NOMO-1 treated with dmso at 0.1 percent for 144 hours (cell line): ENCODE results near the gene OR10AD1.

Experiments
- DNase-seq: peaks from one replicate; lab custom pipeline; 2025; ENCODE audit not compliant: unreplicated experiment; lab: John Stamatoyannopoulos, UW

Gene OR10AD1

DNA sequence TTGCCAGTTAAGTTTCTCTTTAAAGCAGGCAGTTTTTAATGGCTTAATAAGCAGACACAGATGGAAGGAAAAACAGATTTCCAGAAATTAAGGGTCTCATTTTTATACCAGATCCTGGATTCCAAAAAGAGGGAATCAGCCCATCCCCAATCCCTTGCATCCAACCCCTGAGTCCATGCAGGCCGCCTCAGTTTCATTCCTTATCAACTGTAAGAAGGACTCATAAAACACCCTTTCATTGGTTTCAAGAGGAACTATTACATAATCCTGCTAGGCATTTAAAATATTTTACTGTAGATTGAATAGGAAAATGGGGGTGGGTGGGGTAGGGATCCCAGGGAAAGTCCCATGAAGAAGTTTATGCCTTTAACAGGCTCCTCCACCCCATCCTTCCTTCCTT, 10.2 kb downstream of the OR10AD1 start:
- DNase-seq: no peak

DNA sequence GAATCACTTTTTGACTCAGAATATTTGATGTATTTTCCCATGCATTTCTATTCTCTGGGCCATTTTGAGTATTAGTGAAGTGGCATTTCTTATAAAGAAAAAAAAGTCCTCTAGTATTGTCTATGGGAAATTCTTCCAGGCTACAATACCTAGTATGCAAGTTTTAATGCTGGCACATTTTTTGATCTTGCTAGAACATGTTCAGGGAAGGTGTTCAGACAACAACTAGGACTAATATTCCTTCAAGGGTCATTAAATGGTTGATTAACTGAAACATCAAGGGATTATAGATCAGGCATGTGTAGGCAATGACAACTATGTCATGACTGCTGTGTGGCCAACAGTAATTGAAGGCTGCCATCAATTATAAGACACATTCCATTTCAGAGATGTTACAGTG, 12.0 kb downstream of the OR10AD1 start:
- no peak for DNase-seq

- DNase-seq: no peak
These were observed 13.6 kb downstream of the OR10AD1 start for GRCh38 chr12:48189331-48190125.

DNA sequence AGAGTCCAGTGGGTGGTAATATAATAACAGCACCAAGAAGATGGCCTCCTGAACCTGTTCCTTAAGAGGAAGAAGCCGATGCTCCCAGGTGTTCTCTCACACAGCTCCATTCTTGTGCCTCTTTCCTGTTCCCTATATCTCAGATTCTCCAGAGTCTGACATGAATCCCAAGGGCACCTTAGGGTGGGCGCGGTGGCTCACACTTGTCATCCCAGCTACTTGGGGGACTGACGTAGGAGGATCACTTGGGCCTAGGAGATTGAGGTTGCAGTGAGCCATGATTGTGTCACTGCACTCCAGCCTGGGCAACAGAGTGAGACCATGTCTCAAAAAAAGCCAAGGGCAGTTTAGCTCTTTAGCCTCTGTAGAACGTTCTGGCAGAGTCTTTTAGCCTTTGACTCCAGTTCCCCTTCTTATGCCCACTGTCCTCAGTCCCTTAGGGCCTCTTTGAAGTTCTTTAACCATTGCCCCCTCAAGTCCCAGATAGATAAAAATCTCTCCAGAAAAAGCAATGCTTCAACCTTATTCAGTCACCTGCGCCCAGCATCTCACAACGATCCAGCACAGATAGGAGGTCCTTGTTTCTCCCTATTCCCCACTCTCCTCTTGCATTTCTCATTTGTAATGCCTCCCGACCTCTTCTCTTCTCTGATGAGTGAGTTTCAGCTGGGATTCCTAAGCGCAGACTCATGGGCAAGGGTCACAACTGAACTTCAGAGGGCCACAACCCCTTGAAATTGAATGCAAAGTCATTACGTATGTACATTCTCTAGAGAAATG, 15.0 kb downstream of the OR10AD1 start:
- DNase-seq: no peak

DNA sequence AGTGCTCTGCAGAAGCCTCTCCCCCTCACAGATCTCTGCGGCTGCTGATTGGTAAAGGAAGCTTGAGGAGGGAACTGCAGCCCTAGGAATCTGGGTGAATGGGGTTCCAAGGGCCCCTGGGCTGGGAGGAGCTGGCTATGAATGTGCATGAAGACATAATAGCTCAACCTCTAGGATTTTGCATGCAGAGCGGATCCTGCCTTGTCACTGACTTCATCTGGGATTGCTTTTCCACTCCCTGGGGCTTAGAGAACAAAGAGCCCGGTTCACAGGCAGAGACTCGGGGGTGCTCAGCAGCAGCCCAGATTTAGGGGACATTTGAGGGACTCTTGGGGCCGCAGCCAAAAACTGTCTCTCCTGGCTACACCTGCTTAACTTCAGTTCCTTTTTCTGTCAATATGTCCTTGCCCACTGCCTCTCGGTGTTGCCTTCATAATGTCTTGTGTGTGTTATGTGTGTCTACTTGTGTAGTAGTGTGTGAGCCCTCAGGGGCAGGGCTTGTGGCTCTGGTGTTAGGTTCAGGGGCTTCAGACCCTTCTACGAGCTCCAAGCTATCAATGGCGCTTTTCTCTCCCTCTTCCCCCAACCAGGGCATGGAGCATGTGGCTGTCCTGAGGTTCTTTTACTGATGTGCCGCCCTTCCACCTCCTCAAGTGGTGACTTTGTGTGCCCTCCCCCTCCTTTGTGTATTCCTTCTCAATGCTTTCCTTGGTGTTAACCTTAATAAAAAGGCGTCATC, 17.7 kb downstream of the OR10AD1 start:
- DNase-seq: no peak

GRCh38 chr12:48184549-48184922, 18.6 kb downstream of the OR10AD1 start:
- no peak for DNase-seq

DNA sequence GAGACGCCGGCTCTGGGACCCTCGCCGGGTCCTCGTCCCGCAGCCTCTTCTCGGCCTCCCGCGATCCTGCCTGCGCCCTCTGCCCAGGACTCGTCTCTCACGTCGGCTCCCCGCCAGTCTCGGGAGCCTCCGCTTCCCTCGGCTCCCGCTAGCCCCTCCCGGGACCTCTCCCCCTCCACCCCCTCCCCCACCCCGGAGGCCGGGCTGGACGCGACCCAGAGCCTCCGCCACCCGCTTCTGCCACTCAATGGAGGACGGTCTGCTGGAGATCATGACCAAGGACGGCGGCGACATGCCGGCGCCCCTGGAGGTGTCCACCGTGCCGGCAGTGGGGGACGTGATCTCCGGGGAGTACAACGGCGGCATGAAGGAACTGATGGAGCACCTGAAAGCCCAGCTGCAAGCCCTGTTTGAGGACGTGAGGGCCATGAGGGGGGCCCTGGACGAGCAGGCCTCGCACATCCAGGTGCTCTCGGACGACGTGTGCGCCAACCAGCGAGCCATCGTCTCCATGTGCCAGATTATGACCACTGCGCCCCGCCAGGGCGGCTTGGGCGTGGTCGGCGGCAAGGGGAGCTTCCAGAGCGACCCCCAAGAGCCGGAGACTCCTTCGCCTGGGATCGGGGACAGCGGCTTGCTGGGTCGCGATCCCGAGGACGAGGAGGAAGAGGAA, 19.1 kb downstream of the OR10AD1 start:
- no peak for DNase-seq

DNA sequence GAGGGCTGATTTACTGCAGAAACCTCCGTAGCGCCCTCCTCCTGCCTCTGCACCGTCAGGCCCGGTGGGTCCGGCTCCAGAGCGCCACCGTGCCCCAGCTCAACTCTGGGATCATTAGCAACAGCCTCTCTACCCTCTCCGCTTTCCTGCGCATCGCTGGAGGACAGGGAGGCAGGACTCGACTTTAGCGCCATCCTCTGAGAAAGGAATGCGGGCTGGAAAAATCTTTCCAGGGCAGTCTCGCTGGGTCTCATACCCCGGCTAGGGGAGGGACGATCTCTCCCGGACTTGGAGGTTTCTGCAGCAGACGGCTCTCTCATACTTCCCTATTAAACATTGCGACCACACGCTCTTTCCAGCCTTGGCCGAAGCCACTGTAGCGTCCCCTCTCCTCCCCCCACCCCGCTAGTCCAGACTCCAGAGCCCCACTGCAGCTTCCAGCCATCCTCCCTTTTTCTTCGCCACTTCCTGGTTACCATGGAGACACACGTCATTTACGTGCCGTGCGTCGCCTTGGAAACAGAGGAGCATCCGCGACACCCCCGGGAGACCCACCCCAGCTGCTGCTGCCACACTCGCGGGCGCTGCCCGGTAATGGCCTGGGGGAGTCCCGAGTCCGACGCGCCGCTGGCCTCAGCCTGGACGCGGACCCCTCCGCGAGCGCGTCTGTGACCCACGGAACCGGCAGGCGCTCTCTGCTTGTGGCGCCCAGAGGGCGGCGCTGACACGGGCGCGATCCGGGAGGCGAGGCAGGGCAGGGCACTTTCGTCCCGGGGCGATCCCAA, 19.8 kb downstream of the OR10AD1 start, which contains the start of gene CCDC184:
TSS of gene CCDC184 (plus strand) at position 554 of the 785 bp plus-strand sequence. CDS start 479 bp downstream, outside the sequence.
- DNase-seq: peak; percentile 32

- no peak for DNase-seq
These were observed 20.5 kb downstream of the OR10AD1 start for GRCh38 chr12:48182631-48183030.

DNA sequence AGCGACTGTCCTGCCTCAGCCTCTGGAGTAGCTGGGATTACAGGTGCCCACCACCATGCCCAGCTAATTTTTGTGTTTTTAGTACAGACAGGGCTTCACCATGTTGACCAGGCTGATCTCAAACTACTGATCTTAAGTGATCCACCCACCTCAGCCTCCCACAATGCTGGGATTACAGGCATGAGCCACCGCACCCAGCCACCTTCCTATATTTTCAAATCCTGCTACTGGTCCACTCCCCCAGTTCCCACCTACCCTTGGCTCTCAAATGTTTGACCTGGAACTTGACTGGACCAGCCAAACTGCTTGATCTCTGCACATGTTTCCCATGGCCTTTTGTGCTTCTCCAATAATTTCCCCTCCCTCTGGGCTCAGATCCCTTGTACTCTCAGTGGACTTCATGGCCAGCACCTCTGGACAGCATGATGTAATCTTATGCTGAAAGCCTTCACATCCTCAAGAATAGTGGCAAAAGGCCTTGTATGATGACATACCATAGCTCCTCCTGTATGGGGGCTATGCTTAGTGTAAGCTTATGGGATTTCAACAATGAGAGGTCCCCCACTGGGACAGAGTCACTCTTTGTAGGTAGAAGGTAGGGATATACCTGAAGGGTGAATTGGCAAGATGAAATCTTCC, 22.1 kb downstream of the OR10AD1 start:
- DNase-seq: no peak

DNA sequence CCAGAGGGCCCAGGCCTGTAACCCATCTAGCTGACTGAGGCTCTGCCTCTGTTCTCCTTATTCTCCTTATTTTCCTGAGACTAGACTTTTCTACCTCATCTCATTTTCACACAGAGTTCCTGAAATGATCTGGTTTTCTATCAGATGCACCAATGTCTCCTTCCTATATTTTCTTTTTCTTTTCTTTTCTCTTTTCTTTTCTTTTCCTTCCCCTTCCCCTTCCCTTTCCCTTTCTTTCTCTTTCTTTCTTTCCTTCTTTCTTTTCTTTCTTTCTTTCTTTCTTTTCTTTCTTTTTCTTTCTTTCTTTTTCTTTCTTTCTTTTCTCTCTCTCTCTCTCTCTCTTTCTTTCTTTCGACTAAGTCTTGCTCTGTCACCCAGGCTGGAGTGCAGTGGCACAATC, 22.7 kb downstream of the OR10AD1 start:
- no peak for DNase-seq

- DNase-seq: no peak
These were observed 23.6 kb downstream of the OR10AD1 start for GRCh38 chr12:48179466-48179865.

GRCh38 chr12:48177982-48178381, 25.1 kb downstream of the OR10AD1 start:
- no peak for DNase-seq

DNA sequence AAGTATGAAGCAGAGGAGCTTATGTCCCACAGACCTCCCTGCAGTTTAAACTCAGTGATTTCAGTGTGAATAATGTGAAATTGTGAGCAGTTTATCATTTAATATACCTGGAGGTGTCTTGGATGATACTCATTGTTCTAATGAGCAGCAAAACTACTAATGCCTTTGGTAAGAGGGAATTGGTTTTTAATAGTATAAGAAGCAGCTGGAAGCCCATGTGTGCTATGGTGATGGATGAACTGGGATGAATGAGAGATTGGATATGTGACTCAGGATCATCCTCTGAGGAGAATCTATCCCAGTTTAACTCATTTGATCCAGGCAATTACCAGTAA, 26.7 kb downstream of the OR10AD1 start:
- no peak for DNase-seq

DNA sequence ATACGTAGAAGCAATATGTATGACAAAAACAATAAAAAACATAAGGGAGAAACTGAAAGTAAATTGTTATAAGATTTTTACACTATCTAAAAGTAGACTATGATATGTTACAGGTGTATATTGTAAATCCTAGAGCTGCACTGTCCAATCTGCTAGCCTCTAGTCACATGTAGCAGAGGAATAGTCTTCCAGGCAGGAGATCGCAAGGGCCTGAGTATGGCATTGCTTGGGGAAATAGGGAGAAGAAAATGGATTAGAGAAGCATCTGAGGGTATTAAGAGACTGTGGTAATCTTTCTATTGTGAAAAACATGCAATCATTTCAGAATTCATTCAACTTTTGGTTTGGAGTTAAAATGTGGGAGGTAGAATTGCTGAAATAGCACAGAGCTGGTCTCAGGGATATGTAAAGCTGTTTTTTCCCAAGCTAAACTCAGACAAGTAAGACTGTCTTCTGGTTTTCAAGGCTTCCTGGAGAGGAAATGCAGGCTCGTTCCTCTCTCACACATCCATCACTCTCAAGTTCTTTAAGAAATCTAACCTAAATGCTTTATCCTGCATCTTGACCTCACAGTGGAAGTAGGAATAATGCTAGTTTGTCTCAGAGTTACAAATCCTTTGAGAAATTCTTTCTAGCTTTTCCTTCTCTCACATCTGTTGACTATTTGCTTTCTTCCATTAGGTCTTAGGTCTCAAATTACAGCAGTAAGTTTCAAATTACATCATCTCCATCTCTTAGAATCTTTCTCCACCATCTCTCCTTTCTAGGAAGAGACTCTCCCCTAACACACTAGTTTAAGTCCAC, 27.3 kb downstream of the OR10AD1 start:
- DNase-seq: no peak

- DNase-seq: no peak
These were observed 34.1 kb downstream of the OR10AD1 start for GRCh38 chr12:48169011-48169410.

DNA sequence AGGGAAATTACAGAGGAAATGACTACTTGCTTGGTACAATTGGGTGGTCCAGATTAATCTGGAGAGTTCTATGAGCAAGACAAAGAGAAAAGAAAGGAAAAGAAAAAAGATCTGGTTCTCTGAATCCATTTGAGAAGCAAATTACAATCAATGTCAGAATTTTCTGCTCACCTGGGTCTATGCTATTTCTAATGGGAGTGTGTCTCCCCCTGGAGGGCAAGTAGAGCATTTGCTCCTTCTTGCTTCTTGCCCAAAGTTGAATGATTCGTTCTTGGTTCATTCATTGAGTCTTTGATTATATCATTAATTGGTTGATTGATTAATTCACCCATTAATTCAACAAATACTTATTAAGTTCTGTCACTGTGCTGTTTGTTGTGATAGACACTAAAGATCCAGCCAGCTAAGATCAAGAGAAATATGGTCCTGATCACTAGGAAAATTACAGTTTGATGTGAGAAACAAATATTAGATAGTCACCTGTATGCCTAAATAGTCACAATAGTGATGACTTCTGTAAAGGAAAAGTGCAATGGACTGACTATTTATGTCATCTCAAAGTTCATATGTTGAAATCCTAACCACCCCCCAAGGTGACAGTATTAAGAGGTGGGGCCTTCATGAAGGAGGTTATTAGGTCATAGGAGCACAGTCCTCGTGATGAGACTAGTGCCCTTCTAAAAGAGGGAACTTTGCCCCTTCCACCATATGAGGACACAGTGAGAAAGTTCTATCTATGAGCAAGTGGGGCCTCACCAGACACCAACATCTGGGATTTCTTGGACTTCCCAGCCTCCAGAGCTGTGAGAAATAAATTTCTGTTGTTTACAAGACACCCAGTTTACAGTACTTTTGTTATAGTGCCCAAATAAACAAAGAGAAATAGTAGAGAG, 37.8 kb downstream of the OR10AD1 start:
- DNase-seq: peak; percentile 6

DNA sequence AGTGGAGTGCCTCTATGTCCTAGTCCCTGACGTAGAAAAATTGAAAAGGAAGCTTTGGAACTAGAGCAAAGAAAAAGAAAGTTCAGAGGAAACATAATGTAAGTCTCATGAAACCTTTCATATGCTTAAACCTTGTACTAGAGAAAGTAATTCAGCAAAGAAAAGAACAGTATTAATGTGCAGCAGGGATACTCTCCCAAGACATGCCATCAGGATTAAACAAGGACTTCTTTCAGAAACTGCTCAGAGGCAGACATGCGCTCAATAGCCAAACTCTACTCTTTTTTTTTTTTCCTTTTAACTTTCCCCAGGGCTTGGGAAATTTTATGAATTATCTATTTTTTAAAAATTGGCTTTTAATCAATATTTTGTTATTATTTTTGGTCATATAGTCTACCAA, 38.6 kb downstream of the OR10AD1 start:
- DNase-seq: no peak
